IMR-90 (cell line): Measurements from ENCODE around the gene PRMT5. TPM values are rescaled to one million over a fixed set of nuclear protein-coding genes. Genes with fewer than 3 reads are reported as not detected.

Experiments
- ATAC-seq: fragments of 200-7000 bp; cut with Tn5 transposase; 2 replicates; pipeline ENCODE4 v1.9.1; 2020; ENCODE audit warnings: low read depth, mild to moderate bottlenecking, moderate library complexity
- Bru-seq: library from RNA; stranded (reverse); fragments of 400-500 nt; gene quantifications from one replicate; lab custom pipeline; 2021; lab: Mats Ljungman, UMichigan
- BruChase-seq, 2 experiments: library from RNA; stranded (reverse); fragments of 400-500 nt; gene quantifications; one replicate each; lab custom pipeline; 2021; lab: Mats Ljungman, UMichigan
- BruUV-seq: library from RNA; stranded (reverse); fragments of 400-500 nt; replicated peaks from 2 replicates; lab custom pipeline; 2021; lab: Mats Ljungman, UMichigan
- CTCF ChIA-PET: fragments of 300-600 bp; formaldehyde crosslinking; extraction: SDS; loops from one replicate; lab custom pipeline; 2021; ENCODE audit warnings: antibody characterized with exemption; lab: Yijun Ruan, JAX
- POLR2A ChIA-PET: fragments of 300-600 bp; sonication (Branson Sonifier 250); formaldehyde crosslinking; loops from one replicate; lab custom pipeline; 2022; ENCODE audit warnings: antibody characterized with exemption; ENCODE audit not compliant: unreplicated experiment; lab: Charles Lee
- DNase-seq: peaks from one replicate; pipeline ENCODE4 v3.0.0; 2013
- H2AFZ ChIP-seq: replicated peaks from 2 replicates; pipeline ENCODE3; 2013; ENCODE audit warnings: low read length, mild to moderate bottlenecking; ENCODE audit not compliant: poor library complexity
- H2AK5ac ChIP-seq: 2 replicates; pipeline ENCODE4 v1.6.1; 2013; ENCODE audit warnings: low read depth, low read length, inconsistent platforms
- H2AK9ac ChIP-seq: replicated peaks from 2 replicates; pipeline ENCODE3; 2013; ENCODE audit warnings: mild to moderate bottlenecking, low read depth, low read length, moderate library complexity; ENCODE audit not compliant: poor library complexity
- H2BK120ac ChIP-seq: 2 replicates; pipeline ENCODE4 v1.6.1; 2013; ENCODE audit warnings: low read depth, low read length, inconsistent platforms
- H2BK15ac ChIP-seq: 3 replicates; pipeline ENCODE4 v1.6.1; 2013; ENCODE audit warnings: low read depth, low read length, inconsistent platforms
- H2BK20ac ChIP-seq: 2 replicates; pipeline ENCODE4 v1.6.1; 2013; ENCODE audit warnings: low read depth, mild to moderate bottlenecking, inconsistent platforms, low read length, moderate library complexity
- H2BK5ac ChIP-seq: 2 replicates; pipeline ENCODE4 v1.6.1; 2013; ENCODE audit warnings: mild to moderate bottlenecking, low read depth, low read length, inconsistent platforms; ENCODE audit not compliant: poor library complexity, severe bottlenecking
- H3K14ac ChIP-seq: replicated peaks from 2 replicates; pipeline ENCODE4 v1.6.1; 2013; ENCODE audit warnings: low read depth, low read length, inconsistent platforms
- H3K18ac ChIP-seq: 2 replicates; pipeline ENCODE4 v1.6.1; 2013; ENCODE audit warnings: low read depth, low read length, control low read depth
- H3K23ac ChIP-seq: 2 replicates; pipeline ENCODE4 v1.6.1; 2013; ENCODE audit warnings: low read depth, low read length, inconsistent platforms
- H3K27ac ChIP-seq: 2 replicates; pipeline ENCODE4 v1.5.1; 2013; ENCODE audit warnings: mild to moderate bottlenecking, control low read depth, low read length; ENCODE audit not compliant: insufficient read depth
- H3K27me3 ChIP-seq: 2 replicates; pipeline ENCODE4 v1.6.1; 2013; ENCODE audit warnings: low read length; ENCODE audit not compliant: control insufficient read depth, insufficient read depth
- H3K36me3 ChIP-seq: 2 replicates; pipeline ENCODE4 v1.6.1; 2013; ENCODE audit warnings: low read length, mixed read lengths; ENCODE audit not compliant: control insufficient read depth, insufficient read depth
- H3K4ac ChIP-seq: 2 replicates; pipeline ENCODE4 v1.6.1; 2013; ENCODE audit warnings: low read depth, low read length, inconsistent platforms
- H3K4me1 ChIP-seq: 2 replicates; pipeline ENCODE4 v1.6.1; 2013; ENCODE audit warnings: low read length, mixed read lengths; ENCODE audit not compliant: control insufficient read depth, insufficient read depth
- H3K4me2 ChIP-seq: 2 replicates; pipeline ENCODE4 v1.6.1; 2013; ENCODE audit warnings: low read depth, mild to moderate bottlenecking, control low read depth, low read length, moderate library complexity
- H3K4me3 ChIP-seq: 2 replicates; pipeline ENCODE4 v1.5.1; 2013; ENCODE audit warnings: low read depth, mild to moderate bottlenecking, control low read depth, low read length, moderate library complexity; ENCODE audit not compliant: insufficient read depth
- H3K56ac ChIP-seq: 2 replicates; pipeline ENCODE4 v1.6.1; 2013; ENCODE audit warnings: low read length, inconsistent platforms; ENCODE audit not compliant: insufficient read depth; ENCODE audit errors: extremely low read depth
- H3K79me1 ChIP-seq, 2 experiments: 2 replicates each; pipeline ENCODE4 v1.6.1; 2013; ENCODE audit warnings: low read length in 2 of 2, inconsistent platforms in 1 of 2, low read depth in 1 of 2
- H3K9ac ChIP-seq: 2 replicates; pipeline ENCODE4 v1.6.1; 2013; ENCODE audit warnings: low read depth, low read length, control low read depth
- H3K9me1 ChIP-seq: 2 replicates; pipeline ENCODE4 v1.6.1; 2013; ENCODE audit warnings: low read length, inconsistent platforms; ENCODE audit not compliant: insufficient read depth
- H3K9me3 ChIP-seq: 2 replicates; pipeline ENCODE4 v1.6.1; 2013; ENCODE audit warnings: low read length; ENCODE audit not compliant: control insufficient read depth, insufficient read depth
- H4K20me1 ChIP-seq: 2 replicates; pipeline ENCODE4 v1.6.1; 2013; ENCODE audit warnings: low read length, inconsistent platforms; ENCODE audit not compliant: insufficient read depth
- H4K5ac ChIP-seq: 2 replicates; pipeline ENCODE4 v1.6.1; 2013; ENCODE audit warnings: mild to moderate bottlenecking, low read depth, low read length, control low read depth
- H4K8ac ChIP-seq, 2 experiments: 2 replicates each; pipeline ENCODE4 v1.6.1; 2013; ENCODE audit warnings: low read depth in 2 of 2, low read length in 2 of 2, control low read depth in 1 of 2, inconsistent platforms in 1 of 2
- H4K91ac ChIP-seq: 2 replicates; pipeline ENCODE4 v1.6.1; 2013; ENCODE audit warnings: low read depth, low read length, inconsistent platforms; ENCODE audit not compliant: insufficient read depth
- CEBPB ChIP-seq: IDR thresholded peaks from 2 replicates; pipeline ENCODE4 v1.6.1; 2012; ENCODE audit warnings: low read depth, low read length, improper control_type of control experiment
- CHD1 ChIP-seq: IDR thresholded peaks from 2 replicates; pipeline ENCODE4 v1.6.1; 2012; ENCODE audit warnings: low read depth, low read length, improper control_type of control experiment
- FOS ChIP-seq: fragments of 150-350 bp; IDR thresholded peaks from 2 replicates; pipeline ENCODE4 v1.6.1; 2016; ENCODE audit warnings: low read depth, low read length
- MAFK ChIP-seq: IDR thresholded peaks from 2 replicates; pipeline ENCODE4 v1.6.1; 2012; ENCODE audit warnings: low read depth, low read length, improper control_type of control experiment
- MAZ ChIP-seq: IDR thresholded peaks from 2 replicates; pipeline ENCODE4 v1.6.1; 2012; ENCODE audit warnings: low read depth, mild to moderate bottlenecking, low read length, improper control_type of control experiment, moderate library complexity, borderline replicate concordance
- MXI1 ChIP-seq: IDR thresholded peaks from 2 replicates; pipeline ENCODE4 v1.6.1; 2012; ENCODE audit warnings: low read depth, mild to moderate bottlenecking, low read length, moderate library complexity, borderline replicate concordance
- NFE2L2 ChIP-seq: fragments of 150-350 bp; IDR thresholded peaks from 2 replicates; pipeline ENCODE4 v1.6.1; 2016; ENCODE audit warnings: low read depth, mild to moderate bottlenecking, low read length
- RAD21 ChIP-seq: IDR thresholded peaks from 2 replicates; pipeline ENCODE4 v1.6.1; 2012; ENCODE audit warnings: low read length, improper control_type of control experiment
- SMC3 ChIP-seq: fragments of 150-350 bp; IDR thresholded peaks from 2 replicates; pipeline ENCODE4 v1.6.1; 2016; ENCODE audit warnings: low read depth, mild to moderate bottlenecking, antibody characterized with exemption, low read length, moderate library complexity
- WGBS, 2 experiments: methylation state at CpG; one replicate each; pipeline versions ENCODE4 v1.1.5 to v1.1.7; 2013; ENCODE audit warnings: missing lambda C conversion rate in 2 of 2; ENCODE audit not compliant: insufficient read length in 1 of 2; ENCODE audit errors: extremely low coverage in 2 of 2; 5-methylcytosine and 5-hydroxymethylcytosine counted together
- dilution Hi-C: fragments of 300-500 bp; cut with HindIII; formaldehyde crosslinking; loops from one replicate; pipeline ENCODE4 v1.14.3; 2018; ENCODE audit warnings: low sequenced_read_pairs; ENCODE audit not compliant: unreplicated experiment
- in situ Hi-C: fragments of 300-500 bp; cut with MboI; formaldehyde crosslinking; loops from 3 replicates; pipeline ENCODE4 v1.14.3; 2019; ENCODE audit warnings: low sequenced_read_pairs, inconsistent platforms, mixed read lengths
- intact Hi-C: fragments of 100-400 bp; cut with micrococcal nuclease; formaldehyde crosslinking; loops from 2 replicates; pipeline ENCODE4 v1.10.0; 2022
- long read RNA-seq: library from polyadenylated mRNA; unstranded; transcript quantifications from one replicate; pipeline ENCODE4 v2.0.0, GENCODE V29; 2021; ENCODE audit not compliant: unreplicated experiment
- polyA plus RNA-seq, 3 experiments: library from polyadenylated mRNA; depleted of rRNA; stranded (reverse); fragments of >200 nt; gene quantifications; 2 replicates each; pipeline ENCODE4 v1.2.3, GENCODE V29; 2012; ENCODE audit warnings: low replicate concordance in 1 of 3
- total RNA-seq: library from RNA; depleted of rRNA; stranded (reverse); fragments of >200 nt; gene quantifications from 2 replicates; pipeline ENCODE4 v1.2.3, GENCODE V29; 2012; rRNA removed
- TF ChIP-seq, protein P1 (sequence below): fragments of 150-350 bp; IDR thresholded peaks from 2 replicates; pipeline ENCODE4 v1.6.1; 2017; ENCODE audit warnings: mild to moderate bottlenecking, antibody characterized with exemption, low read length, low read depth
- TF ChIP-seq, protein P2 (sequence below): conservative IDR thresholded peaks from 2 replicates; pipeline ENCODE4 v1.5.1; 2012; ENCODE audit warnings: mild to moderate bottlenecking, low read depth, low read length, improper control_type of control experiment

PRMT5 gene
- total RNA-seq (92.2 and 99.3 TPM in 2 replicates), polyA plus RNA-seq (2012; rRNA removed) (136 and 152 TPM in 2 replicates), Bru-seq, nascent RNA (percentile 63 among the genes with signal in this experiment), BruChase-seq, experiment 1, labeled RNA remaining after a 6-hour chase (percentile 80 among the genes with signal in this experiment), BruChase-seq, experiment 2, labeled RNA remaining after a 2-hour chase (percentile 70 among the genes with signal in this experiment)
- 94.8 and 121 TPM in 2 replicates for polyA plus RNA-seq (2012; cell fraction: cytosol; rRNA removed)
- polyA plus RNA-seq (2012; cell fraction: nucleus; rRNA removed; ENCODE audit: low replicate concordance): 94.0 and 146 TPM in 2 replicates
- long read RNA-seq, transcript PRMT5-202 (17 exons, 2,531 nt): major isoform, 36 of 65 reads
- long read RNA-seq, partial matches to known transcripts: 7 of 65 reads
- long read RNA-seq, other reads (novel, unspliced or antisense): 19 of 65 reads

DNA sequence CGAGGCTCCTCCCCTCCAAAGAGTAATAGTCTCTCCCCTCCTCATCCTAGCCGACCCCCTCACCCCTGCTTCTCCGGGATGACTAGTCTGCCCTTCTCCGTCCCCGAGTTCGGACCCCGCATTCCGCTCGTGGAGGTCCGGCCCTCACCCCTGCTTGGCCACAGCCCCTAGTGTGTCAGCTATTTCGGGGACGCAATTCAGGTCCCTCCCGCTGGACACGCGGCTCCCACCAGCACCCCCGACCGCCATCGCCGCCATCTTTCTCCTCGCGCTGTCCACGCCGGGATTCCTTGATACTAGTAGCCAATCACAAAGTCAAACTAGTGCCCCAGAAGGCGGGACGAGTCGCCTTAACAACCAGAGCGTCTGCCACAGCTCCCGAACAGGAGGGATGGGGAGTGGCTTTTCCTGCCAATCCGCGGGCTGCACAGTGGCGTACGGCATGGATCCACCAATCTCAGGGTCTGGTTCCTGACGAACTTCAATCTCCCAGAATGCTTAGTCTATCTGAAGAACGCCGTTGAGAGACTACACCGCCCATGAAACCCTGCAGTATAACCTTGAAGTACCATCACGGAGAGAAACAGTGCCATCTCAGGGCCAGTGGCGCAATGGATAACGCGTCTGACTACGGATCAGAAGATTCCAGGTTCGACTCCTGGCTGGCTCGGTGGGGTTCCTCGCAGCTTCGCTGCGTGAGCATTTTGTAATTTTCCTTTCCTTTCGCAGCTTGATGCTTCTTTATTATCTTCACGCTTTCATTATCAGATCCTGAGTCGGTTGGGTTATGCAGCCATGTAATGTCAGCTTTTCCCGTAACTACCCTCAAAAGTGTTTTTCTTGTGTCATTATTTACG, at the start of gene PRMT5:
Gene PRMT5, minus strand, starts transcription at position 273 of the 857 bp plus-strand sequence. Its CDS starts 15 bp downstream, at position 258.
- Histone ChIP-seq H3K18ac (peak within 1 kb of the TSS; percentile 11), H3K56ac (peak within 1 kb of the TSS; percentile 68), H4K91ac (peak within 1 kb of the TSS; percentile 83), H4K5ac (peak within 1 kb of the TSS; percentile 54), H2AK9ac (peak within 1 kb of the TSS; percentile 98), H2AFZ (peak within 1 kb of the TSS; percentile 99), H3K14ac (peak within 1 kb of the TSS; percentile 90), H3K36me3 (peaks cover 13% of the 10 kb centered on the region), H2BK15ac (peak within 1 kb of the TSS; percentile 5; the same call in 1 of the 3 replicates), H2BK20ac (no peak within 1 kb of the TSS), H2BK120ac (peak within 1 kb of the TSS; percentile 34; the same call in 1 of the 2 replicates), H2BK5ac (peak within 1 kb of the TSS; percentile 72), H3K9me1 (peaks cover 3% of the 10 kb centered on the region; the same call in 1 of the 2 replicates), H3K4me1 (peaks cover 3% of the 10 kb centered on the region; the same call in 1 of the 2 replicates), H4K20me1 (no peaks in the 10 kb centered on the region), H3K9me3 (no peaks in the 10 kb centered on the region), H3K23ac (peak within 1 kb of the TSS; percentile 59), H4K8ac (peak within 1 kb of the TSS; percentile 33 to 95), H3K27ac (peak within 1 kb of the TSS; percentile 82), H3K4me3 (peak within 1 kb of the TSS; percentile 64), H3K79me1 (peaks cover 7 to 35% of the 10 kb centered on the region in 2 experiments), H3K4me2 (peak within 1 kb of the TSS; percentile 83), H3K9ac (peak within 1 kb of the TSS; percentile 80), H3K4ac (peak within 1 kb of the TSS; percentile 84), H3K27me3 (no peaks in the 10 kb centered on the region), H2AK5ac (peak within 1 kb of the TSS; percentile 76)
- dilution Hi-C loops: no loop called here
- in situ Hi-C loops: no loop called here
- peak; percentile 97 for ATAC-seq
- intact Hi-C loops: loop anchor here (2.0 kb wide), 2 partner anchors 53 to 133 kb away; partner anchors contain the start of gene AJUBA
- WGBS, 2 experiments: 0% methylated on average over 30 of the region's 51 CpGs; no CpG with 5 or more reads in 1 of the 2 experiments
- POLR2A ChIA-PET: interaction anchor here (0.5 kb wide), 1 partner anchor 95 kb away, joined by 9 read pairs; no protein-coding TSS in a partner anchor
- CTCF ChIA-PET: interaction anchor here (0.8 to 2.1 kb wide), 12 partner anchors 10 to 107 kb away, joined by 3 to 13 read pairs (median 4); partner anchors contain the start of genes AJUBA, HAUS4 and RBM23
- no TSS peak for BruUV-seq
- peak; percentile 100 for DNase-seq
- no peak for TF ChIP-seq SMC3
- TF ChIP-seq MXI1: peak; percentile 95; the same call in 1 of the 2 replicates
- no peak for TF ChIP-seq MAFK
- TF ChIP-seq MAZ: 0 out of 2 replicates have a peak, but pooled peaks have one; percentile 32
- peak; percentile 74 for TF ChIP-seq CEBPB
- TF ChIP-seq CHD1: no peak
- TF ChIP-seq RAD21: no peak
- TF ChIP-seq NFE2L2: 0 out of 2 replicates have a peak, but pooled peaks have one; percentile 6
- TF ChIP-seq FOS: peak; percentile 96
- TF ChIP-seq, protein P1, sequence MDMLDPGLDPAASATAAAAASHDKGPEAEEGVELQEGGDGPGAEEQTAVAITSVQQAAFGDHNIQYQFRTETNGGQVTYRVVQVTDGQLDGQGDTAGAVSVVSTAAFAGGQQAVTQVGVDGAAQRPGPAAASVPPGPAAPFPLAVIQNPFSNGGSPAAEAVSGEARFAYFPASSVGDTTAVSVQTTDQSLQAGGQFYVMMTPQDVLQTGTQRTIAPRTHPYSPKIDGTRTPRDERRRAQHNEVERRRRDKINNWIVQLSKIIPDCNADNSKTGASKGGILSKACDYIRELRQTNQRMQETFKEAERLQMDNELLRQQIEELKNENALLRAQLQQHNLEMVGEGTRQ: peak; percentile 41
- TF ChIP-seq, protein P2, sequence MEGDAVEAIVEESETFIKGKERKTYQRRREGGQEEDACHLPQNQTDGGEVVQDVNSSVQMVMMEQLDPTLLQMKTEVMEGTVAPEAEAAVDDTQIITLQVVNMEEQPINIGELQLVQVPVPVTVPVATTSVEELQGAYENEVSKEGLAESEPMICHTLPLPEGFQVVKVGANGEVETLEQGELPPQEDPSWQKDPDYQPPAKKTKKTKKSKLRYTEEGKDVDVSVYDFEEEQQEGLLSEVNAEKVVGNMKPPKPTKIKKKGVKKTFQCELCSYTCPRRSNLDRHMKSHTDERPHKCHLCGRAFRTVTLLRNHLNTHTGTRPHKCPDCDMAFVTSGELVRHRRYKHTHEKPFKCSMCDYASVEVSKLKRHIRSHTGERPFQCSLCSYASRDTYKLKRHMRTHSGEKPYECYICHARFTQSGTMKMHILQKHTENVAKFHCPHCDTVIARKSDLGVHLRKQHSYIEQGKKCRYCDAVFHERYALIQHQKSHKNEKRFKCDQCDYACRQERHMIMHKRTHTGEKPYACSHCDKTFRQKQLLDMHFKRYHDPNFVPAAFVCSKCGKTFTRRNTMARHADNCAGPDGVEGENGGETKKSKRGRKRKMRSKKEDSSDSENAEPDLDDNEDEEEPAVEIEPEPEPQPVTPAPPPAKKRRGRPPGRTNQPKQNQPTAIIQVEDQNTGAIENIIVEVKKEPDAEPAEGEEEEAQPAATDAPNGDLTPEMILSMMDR: no peak
